ENCODE measurements around the gene LPIN1. TPM values are rescaled to one million over a fixed set of nuclear protein-coding genes. Genes with fewer than 3 reads are reported as not detected.

Gene LPIN1
- total and polyA plus RNA-seq, 2 experiments from 2014 or later: 34.5 to 35.3 TPM

GRCh38 chr2:11829947-11830707 is 83.7 kb downstream of the LPIN1 start:
- Histone ChIP-seq H3K9me3 (ENCODE audit: low read depth) (no peaks in the 10 kb centered on the region), H3K79me2 (no peaks in the 10 kb centered on the region), H3K4me2 (peak overlapping the region; percentile 73), H3K9me2 (replicated peaks; ENCODE audit: insufficient read depth) (no peaks in the 10 kb centered on the region), H3K4me1 (ENCODE audit: insufficient read depth) (peaks cover 19% of the 10 kb centered on the region), H4K20me1 (ENCODE audit: insufficient read depth, poor library complexity, severe bottlenecking) (no peaks in the 10 kb centered on the region), H3K4me3 (peak overlapping the region; percentile 33), H3K27me3 (no peaks in the 10 kb centered on the region), H3K36me3 (replicated peaks; ENCODE audit: insufficient read depth, low read depth) (no peaks in the 10 kb centered on the region), H3K27ac (peak overlapping the region; percentile 88), H2AFZ (peak overlapping the region; percentile 50)
- WGBS (ENCODE audit: low lambda C conversion rate, missing lambda C conversion rate): 12% methylated on average over 17 of the region's 17 CpGs
- TF ChIP-seq EZH2 (IDR thresholded peaks at IDR 0.05; ENCODE audit: borderline replicate concordance) (no peak), EZH2phosphoT487 (IDR thresholded peaks at IDR 0.05; ENCODE audit: low read depth, severe bottlenecking, unreplicated experiment) (no peak), CTCF (IDR thresholded peaks at IDR 0.05; ENCODE audit: poor library complexity) (peak; percentile 64)
- peak; percentile 90 for DNase-seq (ENCODE audit: low spot score)

GRCh38 chr2:11830708-11831301 is 84.4 kb downstream of the LPIN1 start:
- Histone ChIP-seq H2AFZ (peak overlapping the region; percentile 50), H3K4me1 (ENCODE audit: insufficient read depth) (peaks cover 19% of the 10 kb centered on the region), H3K27ac (peak overlapping the region; percentile 88), H3K79me2 (no peaks in the 10 kb centered on the region), H3K9me2 (replicated peaks; ENCODE audit: insufficient read depth) (no peaks in the 10 kb centered on the region), H3K4me2 (peak overlapping the region; percentile 73), H3K27me3 (no peaks in the 10 kb centered on the region), H3K36me3 (replicated peaks; ENCODE audit: insufficient read depth, low read depth) (no peaks in the 10 kb centered on the region), H4K20me1 (ENCODE audit: insufficient read depth, poor library complexity, severe bottlenecking) (no peaks in the 10 kb centered on the region), H3K4me3 (peak overlapping the region; percentile 33), H3K9me3 (ENCODE audit: low read depth) (no peaks in the 10 kb centered on the region)
- WGBS (ENCODE audit: low lambda C conversion rate, missing lambda C conversion rate): 64% methylated on average over 7 of the region's 7 CpGs
- TF ChIP-seq CTCF (IDR thresholded peaks at IDR 0.05; ENCODE audit: poor library complexity) (no peak), EZH2phosphoT487 (IDR thresholded peaks at IDR 0.05; ENCODE audit: low read depth, severe bottlenecking, unreplicated experiment) (no peak), EZH2 (IDR thresholded peaks at IDR 0.05; ENCODE audit: borderline replicate concordance) (no peak)
- DNase-seq (ENCODE audit: low spot score): no peak

GRCh38 chr2:11831415-11831814 is 85.0 kb downstream of the LPIN1 start:
- no peak overlapping the region for H2AFZ ChIP-seq
- no peak for DNase-seq (ENCODE audit: low spot score)
- H3K4me3 ChIP-seq: no peak overlapping the region
- no peaks in the 10 kb centered on the region for H3K27me3 ChIP-seq
- H3K9me2 ChIP-seq (replicated peaks; ENCODE audit: insufficient read depth): no peaks in the 10 kb centered on the region
- peak overlapping the region; percentile 88 for H3K27ac ChIP-seq
- no peaks in the 10 kb centered on the region for H3K79me2 ChIP-seq
- H3K9me3 ChIP-seq (ENCODE audit: low read depth): no peaks in the 10 kb centered on the region
- TF ChIP-seq CTCF (IDR thresholded peaks at IDR 0.05; ENCODE audit: poor library complexity) (no peak), EZH2phosphoT487 (IDR thresholded peaks at IDR 0.05; ENCODE audit: low read depth, severe bottlenecking, unreplicated experiment) (no peak), EZH2 (IDR thresholded peaks at IDR 0.05; ENCODE audit: borderline replicate concordance) (no peak)
- H4K20me1 ChIP-seq (ENCODE audit: insufficient read depth, poor library complexity, severe bottlenecking): no peaks in the 10 kb centered on the region
- H3K4me1 ChIP-seq (ENCODE audit: insufficient read depth): peaks cover 19% of the 10 kb centered on the region
- 95% methylated on average over 5 of the region's 5 CpGs for WGBS (ENCODE audit: low lambda C conversion rate, missing lambda C conversion rate)
- no peak overlapping the region for H3K4me2 ChIP-seq
- H3K36me3 ChIP-seq (replicated peaks; ENCODE audit: insufficient read depth, low read depth): no peaks in the 10 kb centered on the region
